Erythroblast (primary cell): ENCODE results near the gene NEGR1.

Source experiments
- GATA1 ChIP-seq: IDR thresholded peaks from 2 replicates; pipeline ENCODE4 v1.6.1; 2011; ENCODE audit warnings: low read depth, mild to moderate bottlenecking, control low read depth, low read length, moderate library complexity
- POLR2A ChIP-seq: IDR thresholded peaks from 2 replicates; pipeline ENCODE4 v1.6.1; 2011; ENCODE audit warnings: mild to moderate bottlenecking, low read length

GRCh38 chr1:72283022-72283306 is 625 bp upstream of the NEGR1 start:
- TF ChIP-seq POLR2A (no peak), GATA1 (no peak)
